HUDEP-2 (cell line): ENCODE data around the gene SYNPO2L.

Source experiments
- DNase-seq, 76 experiments: peaks; one replicate each; lab custom pipeline; 2025; ENCODE audit not compliant: unreplicated experiment in 76 of 76; lab: John Stamatoyannopoulos, UW

The SYNPO2L gene

DNA sequence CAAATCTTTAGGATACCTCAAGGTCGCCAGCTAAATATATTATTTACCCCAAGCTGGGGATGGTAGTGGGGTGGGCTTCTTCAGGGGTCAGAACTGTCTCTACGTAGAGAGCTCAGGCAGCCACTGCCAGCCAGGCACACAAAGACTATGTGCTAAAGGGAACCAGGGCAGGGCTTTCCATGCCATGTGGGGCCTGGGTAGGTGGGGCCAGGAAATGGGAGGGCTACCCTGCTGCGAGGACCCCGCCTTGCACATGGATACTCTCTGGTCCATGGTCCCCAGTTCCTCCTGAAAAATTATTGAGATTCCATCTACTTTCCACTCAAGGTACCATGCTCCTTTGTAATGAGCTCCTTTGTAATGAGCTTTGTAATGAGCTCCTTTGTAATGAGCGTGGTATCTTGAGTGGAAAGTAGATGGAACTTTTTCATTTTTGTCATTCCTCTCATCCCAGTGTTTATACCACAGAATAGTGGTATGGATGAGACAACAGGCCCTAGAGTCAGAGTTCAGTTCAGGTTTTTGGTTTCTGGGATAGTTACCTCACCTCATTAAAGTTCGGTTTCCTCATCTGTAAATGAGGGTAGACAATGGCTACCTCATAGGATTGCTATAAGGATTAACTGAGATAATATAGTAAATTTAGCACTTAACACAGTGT is 5.8 kb downstream of the SYNPO2L start:
- DNase-seq = no peak

DNA sequence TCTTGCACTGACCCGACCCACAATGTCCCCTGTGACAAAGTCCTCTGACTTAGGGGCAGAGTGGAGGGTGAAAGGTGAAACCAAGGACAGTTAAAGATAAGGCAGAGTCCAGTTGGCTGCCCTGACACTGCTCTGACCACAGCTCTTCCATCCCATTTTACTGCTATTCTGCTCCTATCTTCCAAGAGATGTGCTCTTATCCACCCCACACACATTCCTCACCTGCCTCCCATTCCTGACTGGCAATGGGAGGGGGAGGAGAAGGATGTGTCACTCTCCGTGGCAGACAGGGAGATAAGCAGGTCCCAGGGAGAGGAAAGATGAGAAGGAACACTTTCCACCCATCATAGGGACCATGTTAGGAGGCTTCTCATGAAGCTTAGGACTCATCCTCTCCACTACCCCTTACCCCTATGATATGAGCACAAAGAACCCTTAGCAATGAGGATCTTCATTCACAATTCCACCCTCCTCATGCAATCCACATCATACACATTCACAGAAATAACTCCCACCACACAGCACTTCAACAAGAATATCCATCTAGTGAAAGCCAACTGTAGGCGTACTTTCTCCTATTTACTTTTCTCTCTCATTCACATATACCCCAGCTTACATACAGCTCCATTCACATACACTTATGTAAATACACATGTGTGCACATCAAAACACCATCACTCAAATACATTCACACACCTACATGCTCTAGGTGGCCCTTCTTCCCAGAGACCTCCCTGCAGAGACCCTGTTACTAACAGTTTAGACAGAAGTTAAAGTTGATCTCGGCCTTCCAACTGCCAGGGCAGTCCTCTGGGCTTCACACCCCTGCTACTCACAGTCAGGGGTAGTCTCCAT is 6.6 kb downstream of the SYNPO2L start:
- DNase-seq = no peak

DNA sequence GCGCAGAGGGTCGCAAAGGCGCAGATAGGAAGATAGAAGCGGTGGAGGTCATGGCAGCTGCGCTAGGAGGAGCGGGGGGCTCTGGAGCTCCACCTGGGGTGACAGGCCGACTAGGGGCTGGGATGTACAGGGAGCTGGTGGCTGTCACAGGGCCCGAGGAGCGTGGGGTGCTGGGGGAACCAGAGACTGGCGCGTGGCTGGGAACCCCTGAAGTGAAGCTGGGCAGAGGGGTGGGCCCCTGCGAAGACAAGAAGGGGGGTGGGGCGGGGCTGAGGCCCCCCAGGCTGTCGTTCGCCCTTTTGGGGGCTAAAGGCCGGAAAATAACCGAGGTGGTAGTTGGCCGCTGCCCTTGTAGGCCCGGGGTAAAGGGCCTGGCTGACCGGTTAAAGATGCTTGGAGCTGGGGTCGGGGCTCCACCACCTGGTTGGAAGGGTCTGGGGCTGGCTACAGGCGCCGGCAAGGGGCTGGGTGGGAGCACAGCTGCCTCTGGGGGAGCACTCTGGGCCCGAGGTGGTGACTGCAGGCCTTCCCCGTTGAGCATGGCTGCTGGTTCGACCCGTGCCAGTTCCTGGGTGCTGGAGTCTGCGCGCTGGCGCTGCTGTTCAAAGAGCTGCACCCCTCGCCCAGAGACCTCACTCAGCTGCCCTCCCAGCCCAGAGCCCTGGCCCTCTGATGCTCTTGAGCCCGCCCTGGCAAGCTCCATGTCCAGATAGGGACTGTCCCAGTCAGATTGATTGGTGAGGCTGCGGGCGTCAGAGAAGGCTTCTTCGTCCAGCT is 7.8 kb downstream of the SYNPO2L start:
- DNase-seq = no peak

DNA sequence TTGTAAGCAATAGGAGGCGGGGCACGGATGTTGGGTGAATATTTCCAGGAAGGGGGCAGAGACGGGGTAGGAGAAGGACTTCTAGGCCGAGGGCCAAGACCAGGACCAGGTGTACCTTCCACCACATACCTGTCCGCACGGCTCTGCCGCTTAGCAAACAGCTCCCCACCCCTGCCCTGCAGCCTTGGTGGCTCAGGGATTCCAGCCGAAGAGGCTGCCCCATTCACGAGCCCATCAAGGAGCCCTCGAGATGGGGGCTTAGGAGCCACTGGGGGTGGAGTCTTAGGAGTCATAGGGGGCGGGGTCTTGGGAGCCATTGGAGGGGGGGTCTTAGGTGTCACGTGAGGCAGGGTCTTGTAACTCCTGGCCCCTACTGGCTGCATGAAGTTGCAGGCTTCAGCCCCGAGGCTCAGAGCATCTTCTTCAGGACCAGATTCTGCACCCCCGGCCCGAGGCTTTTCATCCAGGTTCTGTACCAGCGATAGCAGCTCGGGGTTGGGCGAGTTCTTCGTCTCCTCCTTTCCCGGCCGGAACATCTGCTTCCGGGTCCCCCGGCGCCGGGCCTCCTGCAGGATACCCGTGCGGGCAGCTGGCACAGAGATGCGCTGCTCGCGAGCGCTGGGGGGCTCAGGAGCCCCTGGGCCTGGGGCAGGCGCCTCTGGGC is 8.5 kb downstream of the SYNPO2L start:
- DNase-seq = no peak

DNA sequence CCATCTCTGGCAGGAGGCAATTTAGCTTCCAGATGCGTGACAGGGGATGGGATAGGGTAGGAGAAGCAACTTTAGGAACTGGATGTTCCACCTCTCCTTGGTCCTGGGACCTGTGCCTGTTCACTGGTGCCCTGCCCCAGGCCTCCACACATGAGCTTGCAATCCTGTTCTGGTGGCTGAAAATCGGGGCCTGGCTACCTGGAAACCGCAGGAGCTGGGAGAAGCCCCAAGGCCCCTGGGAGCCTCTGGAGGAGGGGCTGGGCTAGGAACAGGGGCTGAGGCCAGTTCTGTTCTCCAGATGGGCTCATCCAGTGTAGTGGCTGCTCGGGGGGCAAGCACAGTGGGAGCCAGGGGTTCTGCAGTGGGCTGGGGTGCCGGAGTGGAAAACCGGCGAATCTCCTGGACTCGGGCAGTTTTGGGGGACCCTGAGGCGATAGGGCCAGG is 9.2 kb downstream of the SYNPO2L start:
- no peak for DNase-seq

DNA sequence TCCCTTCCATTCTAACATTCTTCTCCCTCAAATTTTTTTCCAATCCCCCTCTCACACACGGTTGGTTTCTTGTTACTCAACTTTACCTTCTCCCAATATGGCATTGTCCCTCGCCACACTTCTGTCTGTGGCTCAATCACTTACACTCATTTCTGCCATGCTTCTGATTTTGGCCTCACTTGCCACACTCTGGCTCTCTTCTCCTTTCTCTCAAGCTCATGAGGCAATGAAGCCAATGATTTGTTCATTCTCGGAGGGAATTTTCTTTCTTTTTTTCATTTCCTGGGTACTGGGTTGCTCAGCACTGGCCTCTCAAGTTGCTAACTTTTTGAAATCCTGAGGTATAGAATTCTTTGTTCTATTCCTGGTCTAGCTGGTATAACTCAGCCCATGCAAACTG is 10.6 kb downstream of the SYNPO2L start:
- DNase-seq = no peak

DNA sequence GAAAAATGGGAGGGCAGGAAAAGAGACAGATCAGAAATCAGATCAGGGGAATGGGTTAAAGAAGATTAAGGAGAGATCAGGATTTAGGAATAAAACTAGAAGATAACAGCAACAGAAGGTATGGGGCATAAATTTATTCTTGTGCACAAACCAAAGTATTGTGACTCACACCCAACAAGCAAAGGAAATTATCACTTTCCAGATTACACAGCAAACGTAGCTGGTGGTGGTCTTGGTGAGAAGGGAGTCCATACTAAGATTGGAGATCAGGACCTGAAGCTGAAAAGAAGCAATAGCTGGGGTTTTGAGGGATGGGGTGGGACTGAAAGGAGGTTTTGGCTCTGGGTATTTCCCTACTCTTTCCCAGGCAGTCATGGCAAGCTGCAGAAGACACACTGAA is 11.1 kb downstream of the SYNPO2L start:
- DNase-seq = no peak

DNA sequence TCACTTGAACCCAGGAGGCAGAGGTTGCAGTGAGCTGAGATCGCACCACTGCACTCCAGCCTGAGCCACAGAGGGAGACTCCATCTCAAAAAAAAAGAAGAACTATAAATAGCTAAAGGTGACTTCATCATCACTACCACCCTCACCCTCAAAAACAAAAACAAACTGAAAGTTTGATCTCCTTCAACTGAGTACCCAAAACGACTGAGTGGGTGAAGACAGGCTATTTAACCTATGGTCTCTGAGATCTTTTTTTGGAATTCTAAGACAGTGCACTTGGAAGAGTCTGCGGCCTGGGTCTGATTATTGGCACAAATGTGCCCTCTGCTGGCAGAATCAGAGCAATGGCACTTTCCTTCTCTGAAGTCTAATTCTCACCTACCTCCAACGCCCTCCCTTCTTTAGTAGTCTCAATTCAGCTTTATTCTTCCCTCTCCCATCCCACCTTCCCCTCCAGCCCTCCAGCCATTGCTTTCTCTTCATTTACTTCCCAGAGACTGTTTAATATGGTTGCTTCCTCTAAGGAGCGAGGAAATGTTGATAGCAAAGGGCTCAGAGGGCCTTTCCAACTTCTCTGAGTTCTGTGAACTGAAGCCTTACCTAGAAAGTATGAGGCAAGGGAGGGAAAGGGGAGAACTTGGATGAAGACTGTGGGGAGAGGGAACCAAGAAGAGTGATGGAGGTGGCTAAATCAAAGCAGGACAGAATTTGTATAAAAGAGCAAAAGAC is 11.7 kb downstream of the SYNPO2L start:
- DNase-seq = peak in 44 of 76 experiments; percentile 6 to 61 (median 26)

DNA sequence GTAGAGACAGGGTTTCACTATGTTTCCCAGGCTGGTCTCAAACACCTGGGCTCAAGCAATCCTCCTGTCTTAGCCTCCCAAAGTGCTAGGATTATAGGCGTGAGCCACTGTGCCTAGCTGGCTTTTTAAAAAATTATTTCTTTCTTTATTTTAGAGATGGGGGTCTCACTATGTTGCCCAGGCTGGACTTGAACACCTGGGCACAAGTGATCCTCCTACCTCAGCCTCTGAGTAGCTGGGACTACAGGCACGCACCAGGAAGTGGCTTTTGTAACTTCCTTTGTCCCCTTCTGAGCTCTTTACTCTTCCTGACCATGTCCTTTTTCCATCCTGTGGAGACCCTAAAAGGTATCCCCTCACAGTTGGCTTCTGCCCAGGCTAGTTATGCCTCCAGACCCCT is 12.5 kb downstream of the SYNPO2L start:
- no peak for DNase-seq

DNA sequence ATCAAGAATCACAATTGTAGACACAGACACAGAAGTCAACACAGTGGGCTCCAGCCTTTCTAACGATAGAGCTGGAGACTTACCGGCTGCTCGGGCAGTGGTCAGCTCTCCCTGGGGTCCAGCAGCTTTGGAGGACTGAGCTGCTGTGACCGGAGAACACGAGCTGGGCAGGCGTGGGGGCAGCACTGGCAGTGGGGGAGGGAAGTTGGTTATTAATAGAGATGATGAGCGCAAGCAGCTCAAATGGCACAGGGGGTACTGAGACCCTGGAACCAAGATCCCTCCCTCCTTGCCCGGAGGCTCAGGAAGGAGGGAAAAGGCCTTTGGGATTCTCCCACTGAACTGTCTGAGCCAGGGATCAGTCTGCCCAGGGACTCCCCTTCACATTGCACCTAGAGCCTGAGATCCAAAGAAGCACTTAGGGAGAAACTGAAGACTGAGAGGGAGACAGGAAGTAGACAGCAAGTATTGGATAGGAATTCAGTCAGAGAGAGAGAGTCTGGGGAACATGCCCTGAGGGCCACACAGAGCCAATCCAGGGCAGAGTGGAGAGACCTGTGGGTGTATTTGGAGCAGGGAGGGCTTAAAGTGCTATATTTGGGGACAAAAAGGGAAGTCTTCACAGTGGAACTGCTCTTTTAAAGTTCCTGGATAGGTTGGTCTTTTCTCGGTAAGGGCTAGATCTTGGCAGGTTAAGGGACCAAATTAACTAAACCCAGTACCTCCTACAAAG is 14.3 kb downstream of the SYNPO2L start, which contains the start of gene MYOZ1:
Gene MYOZ1 (minus strand): TSS at position 147 of the 733 bp plus-strand sequence. CDS start 1,457 bp downstream, outside the sequence.
- DNase-seq = no peak

DNA sequence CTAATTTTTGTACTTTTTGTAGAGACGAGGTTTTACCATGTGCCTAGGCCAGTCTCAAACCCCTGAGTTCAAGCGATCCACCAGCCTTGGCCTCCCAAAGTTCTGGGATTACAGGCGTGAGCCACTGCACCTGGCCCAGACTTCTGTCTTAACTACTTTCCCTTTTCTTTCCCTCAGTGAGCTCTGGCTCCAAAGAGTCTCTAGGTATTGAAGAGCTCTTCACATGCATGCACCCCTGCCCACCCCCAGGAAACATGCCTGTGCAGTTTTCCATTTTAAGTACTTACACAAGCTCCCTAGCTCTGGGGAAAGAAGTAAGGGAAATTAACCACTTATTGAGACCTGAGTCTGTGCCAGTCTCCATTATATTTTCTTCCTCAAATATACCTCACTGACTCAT is 16.5 kb downstream of the SYNPO2L start:
- no peak for DNase-seq

DNA sequence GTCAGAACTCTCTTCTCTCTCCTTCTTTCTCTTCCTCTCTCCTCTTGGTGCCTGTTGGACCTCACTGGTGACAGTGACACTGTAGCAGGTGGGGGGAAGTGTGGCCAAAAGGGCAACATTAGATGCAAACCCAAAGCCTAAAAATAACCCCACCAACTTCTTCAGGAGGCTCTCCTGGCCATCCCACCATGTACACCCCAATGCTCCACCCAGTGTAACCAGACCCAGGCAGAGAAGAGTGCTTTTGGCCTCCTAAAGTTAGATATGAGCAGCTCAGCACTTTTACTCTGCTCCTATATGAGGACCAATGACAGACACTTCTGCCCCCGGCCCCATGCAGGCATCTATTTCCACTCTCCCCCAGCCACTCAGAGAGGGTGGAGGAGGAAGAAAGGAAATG is 20.0 kb downstream of the SYNPO2L start:
- no peak for DNase-seq

DNA sequence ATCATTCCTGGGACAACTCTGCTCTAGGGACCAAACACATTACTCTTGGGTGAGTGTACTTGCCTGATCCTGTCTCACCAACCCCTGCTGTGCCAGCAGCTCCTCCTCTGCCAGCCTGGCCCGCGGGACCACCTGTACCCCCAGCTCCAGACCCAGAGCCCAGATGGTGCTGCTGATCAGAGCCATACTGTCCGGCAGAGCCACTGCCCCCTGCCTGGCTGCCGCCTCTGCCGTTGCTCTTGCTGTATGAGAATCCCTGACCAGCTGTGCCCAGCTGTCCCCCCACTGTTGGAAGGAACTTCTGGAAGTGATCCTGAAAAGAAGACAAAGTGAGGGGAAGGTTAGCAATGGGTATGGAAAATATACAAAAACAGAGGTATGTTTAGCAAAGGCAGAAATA is 21.4 kb downstream of the SYNPO2L start:
- no peak for DNase-seq

DNA sequence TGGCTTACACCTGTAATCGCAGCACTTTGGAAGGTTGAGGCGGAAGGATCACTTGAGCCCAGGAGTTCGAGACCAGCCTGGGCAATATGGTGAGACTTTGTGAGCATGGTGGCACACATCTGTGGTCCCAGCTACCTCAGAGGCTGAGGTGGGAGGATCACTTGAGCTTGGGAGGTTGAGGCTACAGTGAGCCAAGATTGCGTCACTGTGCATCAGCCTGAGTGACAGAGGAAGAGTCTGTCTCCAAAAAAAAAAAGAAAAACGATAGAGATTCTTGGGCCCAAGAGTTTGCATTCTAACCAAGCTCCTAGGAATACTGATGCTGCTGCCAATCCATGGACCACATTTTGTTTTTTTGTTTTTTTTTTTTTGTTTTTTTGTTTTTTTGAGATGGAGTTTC is 26.7 kb downstream of the SYNPO2L start:
- DNase-seq = no peak

DNA sequence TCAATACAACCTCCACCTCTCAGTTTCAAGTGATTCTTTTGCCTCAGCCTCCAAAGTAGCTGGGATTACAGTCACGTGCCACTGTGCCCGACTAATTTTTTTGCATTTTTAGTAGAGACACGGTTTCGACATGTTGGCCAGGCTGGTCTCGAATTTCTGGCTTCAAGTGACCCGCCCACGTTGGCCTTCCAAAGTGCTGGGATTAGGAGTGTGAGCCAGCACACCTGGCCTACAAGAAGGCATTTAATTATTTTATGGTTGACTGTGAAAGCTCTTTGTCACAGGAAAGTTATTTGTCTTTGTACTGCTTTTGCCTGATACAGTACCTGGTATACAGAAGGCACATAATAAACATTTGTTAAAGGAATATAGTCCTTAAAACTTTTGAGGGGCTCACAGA is 27.4 kb downstream of the SYNPO2L start:
- no peak for DNase-seq

DNA sequence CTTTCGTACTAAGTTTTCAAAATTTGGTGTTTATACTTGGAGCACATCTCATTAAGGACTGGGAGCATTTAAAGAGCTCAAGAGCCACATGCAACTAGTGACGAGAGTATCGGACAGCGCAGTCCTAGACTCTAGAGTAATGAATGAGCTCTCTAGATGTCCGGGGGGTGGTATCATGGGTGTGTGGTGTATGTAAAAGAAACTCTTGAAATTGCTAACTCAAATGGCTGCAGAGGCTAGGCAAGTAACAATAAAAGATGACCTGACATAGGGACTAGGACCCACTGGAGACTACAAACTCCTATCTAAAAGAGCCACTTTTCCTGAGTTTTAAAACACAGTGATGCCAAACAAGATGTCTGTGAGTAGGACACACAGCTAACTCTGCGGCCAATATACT is 28.5 kb downstream of the SYNPO2L start:
- DNase-seq = no peak

DNA sequence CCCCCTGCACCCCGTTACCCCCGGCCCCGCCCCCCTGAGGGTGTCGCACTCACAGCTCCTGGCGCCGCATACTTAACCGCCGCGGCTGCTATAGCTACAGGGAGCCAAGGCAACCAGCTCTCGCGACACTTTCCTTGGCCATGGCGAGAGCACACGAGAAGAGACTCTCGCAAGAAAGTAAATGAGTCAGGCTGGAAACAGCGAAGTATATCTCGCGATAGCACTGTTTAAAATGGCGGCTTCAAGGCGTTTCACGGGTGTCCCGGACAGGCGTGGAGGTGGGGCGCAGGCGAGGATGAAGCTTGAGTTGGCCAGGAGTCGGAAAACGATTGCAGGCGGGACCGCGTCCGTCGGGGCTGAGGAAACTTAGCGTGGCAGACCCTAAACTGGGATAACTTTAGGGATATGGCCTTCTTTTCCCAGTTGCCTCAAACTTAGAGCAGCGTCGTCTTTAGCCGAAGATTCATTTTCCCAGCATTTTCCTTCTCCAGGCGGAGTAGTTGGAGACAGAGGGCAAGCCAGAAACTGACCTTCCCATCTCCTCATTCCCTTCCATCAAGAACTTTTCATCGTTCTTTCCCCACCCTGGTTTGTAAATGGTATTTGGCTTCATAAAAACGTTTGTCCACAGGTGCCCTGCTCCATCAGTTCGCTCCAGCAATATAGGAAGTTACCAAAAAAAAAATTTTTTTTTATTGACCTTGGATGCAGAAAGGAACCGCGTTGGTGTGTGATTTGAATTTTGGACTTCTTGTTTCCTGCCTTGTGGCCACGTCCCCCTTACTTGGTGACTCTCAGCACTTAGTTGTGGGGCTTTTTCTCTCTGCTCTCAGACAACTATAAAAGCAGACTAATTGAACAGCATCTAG is 29.7 kb downstream of the SYNPO2L start:
- peak; percentile 27 to 93 (median 86) for DNase-seq
